ENCODE measurements around the gene CAB39.

CAB39 gene

GRCh38 chr2:230840301-230840700 is 127.7 kb downstream of the CAB39 start (continued):
- TF ChIP-seq RARB (CRISPR knock-in tag; IDR thresholded peaks at IDR 0.05) = no peak
- no peak for TF ChIP-seq ZNF565 (CRISPR knock-in tag; conservative IDR thresholded peaks at IDR 0.05; ENCODE audit: low read depth)
- TF ChIP-seq ZNF8 (CRISPR knock-in tag; IDR thresholded peaks at IDR 0.05) = no peak

GRCh38 chr2:230842473-230842872 is 129.8 kb downstream of the CAB39 start:
- TF ChIP-seq RARB (CRISPR knock-in tag; IDR thresholded peaks at IDR 0.05) (no peak), GLIS3 (CRISPR knock-in tag; IDR thresholded peaks at IDR 0.05) (no peak)
- no peak for ATAC-seq

- TF ChIP-seq ARNTL (CRISPR knock-in tag; IDR thresholded peaks at IDR 0.05; ENCODE audit: borderline replicate concordance, low read depth) = no peak
- no peak for TF ChIP-seq PPARA (CRISPR knock-in tag; IDR thresholded peaks at IDR 0.05; ENCODE audit: borderline replicate concordance)
- TF ChIP-seq ZFP3 (CRISPR knock-in tag; IDR thresholded peaks at IDR 0.05) = no peak
- no peak for TF ChIP-seq CSRNP3 (CRISPR knock-in tag; IDR thresholded peaks at IDR 0.05)
- no peak for TF ChIP-seq TCF4 (CRISPR knock-in tag; IDR thresholded peaks at IDR 0.05; ENCODE audit: borderline replicate concordance)
- no peak for TF ChIP-seq ZNF565 (CRISPR knock-in tag; conservative IDR thresholded peaks at IDR 0.05; ENCODE audit: low read depth)
- no peak for TF ChIP-seq ESRRG (CRISPR knock-in tag; IDR thresholded peaks at IDR 0.05)
- TF ChIP-seq BACH2 (CRISPR knock-in tag; IDR thresholded peaks at IDR 0.05; ENCODE audit: borderline replicate concordance) = no peak
- TF ChIP-seq PATZ1 (CRISPR knock-in tag; IDR thresholded peaks at IDR 0.05; ENCODE audit: borderline replicate concordance) = no peak
- no peak for TF ChIP-seq SNAI2 (CRISPR knock-in tag; IDR thresholded peaks at IDR 0.05)
- no peak for TF ChIP-seq POU6F1 (CRISPR knock-in tag; IDR thresholded peaks at IDR 0.05; ENCODE audit: borderline replicate concordance, low read depth)
- TF ChIP-seq CREB5 (CRISPR knock-in tag; IDR thresholded peaks at IDR 0.05; ENCODE audit: low read depth) = no peak
- no peak for TF ChIP-seq ZC3H10 (CRISPR knock-in tag; IDR thresholded peaks at IDR 0.05)
- no peak for TF ChIP-seq ISL1 (CRISPR knock-in tag; IDR thresholded peaks at IDR 0.05)
- no peak for TF ChIP-seq CSDC2 (CRISPR knock-in tag; IDR thresholded peaks at IDR 0.05)
- ATAC-seq = no peak
Measured at GRCh38 chr2:230843132-230843531, 130.5 kb downstream of the CAB39 start.

- no peak for TF ChIP-seq GLIS3 (CRISPR knock-in tag; IDR thresholded peaks at IDR 0.05)
- TF ChIP-seq POU6F1 (CRISPR knock-in tag; IDR thresholded peaks at IDR 0.05; ENCODE audit: borderline replicate concordance, low read depth) = no peak
- TF ChIP-seq ZC3H10 (CRISPR knock-in tag; IDR thresholded peaks at IDR 0.05) = no peak
- no peak for TF ChIP-seq CREB5 (CRISPR knock-in tag; IDR thresholded peaks at IDR 0.05; ENCODE audit: low read depth)
- no peak for TF ChIP-seq ZNF8 (CRISPR knock-in tag; IDR thresholded peaks at IDR 0.05)
- TF ChIP-seq CSRNP3 (CRISPR knock-in tag; IDR thresholded peaks at IDR 0.05) = no peak
- ATAC-seq = no peak
Measured at GRCh38 chr2:230846360-230846759, 133.7 kb downstream of the CAB39 start.

All from SK-N-SH treated with all-trans-retinoic acid at 6 μM for 48 hours (cell line).